ENCODE data around the gene SAPCD2. TPM values are rescaled to one million over a fixed set of nuclear protein-coding genes. Genes with fewer than 3 reads are reported as not detected.

The SAPCD2 gene
- polyA plus RNA-seq, 1 donor (not counting 4 experiments of a cell fraction or from before 2014, with no cell fraction given): 1.6 TPM

- dilution Hi-C loops (cut with MboI; ENCODE audit: extremely low pct_ligation_motif_present, low sequenced_read_pairs): no loop called here
These were observed 38.4 kb upstream of the SAPCD2 start for GRCh38 chr9:137108608-137109249.

GRCh38 chr9:137107982-137108381 lies 37.6 kb upstream of the SAPCD2 start:
- H2AFZ ChIP-seq (ENCODE audit: control insufficient read depth, low read length): no peak overlapping the region
- H3K4me2 ChIP-seq (ENCODE audit: control insufficient read depth, extremely low read depth, insufficient read depth, low read depth, low read length): no peak overlapping the region
- no peak overlapping the region for H3K27ac ChIP-seq (ENCODE audit: control insufficient read depth, insufficient read depth, low read length)
- H3K4me3 ChIP-seq (ENCODE audit: control insufficient read depth in 2 of 3, extremely low read depth in 1 of 3, insufficient read depth in 2 of 3, low read depth in 1 of 3, low read length in 3 of 3): no peak overlapping the region
- no peaks in the 10 kb centered on the region for H3K4me1 ChIP-seq (ENCODE audit: control insufficient read depth, extremely low read depth, insufficient read depth, low read length)
- dilution Hi-C loops (cut with MboI; ENCODE audit: extremely low pct_ligation_motif_present, low sequenced_read_pairs): no loop called here
- H3K9me1 ChIP-seq (ENCODE audit: control insufficient read depth, extremely low read depth, insufficient read depth, low read length): no peaks in the 10 kb centered on the region
- no peaks in the 10 kb centered on the region for H3K27me3 ChIP-seq (ENCODE audit: control insufficient read depth, extremely low read depth, insufficient read depth, low read length)
- H3K36me3 ChIP-seq (ENCODE audit: control insufficient read depth in 2 of 2, extremely low read depth in 1 of 2, insufficient read depth in 2 of 2, low read length in 2 of 2): peaks cover 14% of the 10 kb centered on the region in 2 experiments
- no peaks in the 10 kb centered on the region for H4K20me1 ChIP-seq (ENCODE audit: control insufficient read depth, extremely low read depth, insufficient read depth, low read length)
- DNase-seq (ENCODE audit: low read depth, low spot score) (no peak), FAIRE-seq (no peak)
- H3K79me2 ChIP-seq (ENCODE audit: control insufficient read depth, insufficient read depth, low read length): peaks cover 1% of the 10 kb centered on the region
- TF ChIP-seq, protein P1, sequence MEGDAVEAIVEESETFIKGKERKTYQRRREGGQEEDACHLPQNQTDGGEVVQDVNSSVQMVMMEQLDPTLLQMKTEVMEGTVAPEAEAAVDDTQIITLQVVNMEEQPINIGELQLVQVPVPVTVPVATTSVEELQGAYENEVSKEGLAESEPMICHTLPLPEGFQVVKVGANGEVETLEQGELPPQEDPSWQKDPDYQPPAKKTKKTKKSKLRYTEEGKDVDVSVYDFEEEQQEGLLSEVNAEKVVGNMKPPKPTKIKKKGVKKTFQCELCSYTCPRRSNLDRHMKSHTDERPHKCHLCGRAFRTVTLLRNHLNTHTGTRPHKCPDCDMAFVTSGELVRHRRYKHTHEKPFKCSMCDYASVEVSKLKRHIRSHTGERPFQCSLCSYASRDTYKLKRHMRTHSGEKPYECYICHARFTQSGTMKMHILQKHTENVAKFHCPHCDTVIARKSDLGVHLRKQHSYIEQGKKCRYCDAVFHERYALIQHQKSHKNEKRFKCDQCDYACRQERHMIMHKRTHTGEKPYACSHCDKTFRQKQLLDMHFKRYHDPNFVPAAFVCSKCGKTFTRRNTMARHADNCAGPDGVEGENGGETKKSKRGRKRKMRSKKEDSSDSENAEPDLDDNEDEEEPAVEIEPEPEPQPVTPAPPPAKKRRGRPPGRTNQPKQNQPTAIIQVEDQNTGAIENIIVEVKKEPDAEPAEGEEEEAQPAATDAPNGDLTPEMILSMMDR (optimal IDR thresholded peaks at IDR 0.05 in 1 of 3, IDR thresholded peaks at IDR 0.05 in 1 of 3, conservative IDR thresholded peaks at IDR 0.05 in 1 of 3; ENCODE audit: extremely low read depth in 1 of 3, insufficient read depth in 2 of 3, low read length in 3 of 3): no peak
- TF ChIP-seq EZH2 (IDR thresholded peaks at IDR 0.05; ENCODE audit: low read length): no peak
- peaks cover 5% of the 10 kb centered on the region for H3K9me3 ChIP-seq (ENCODE audit: control insufficient read depth, low read depth, low read length)
- no peak overlapping the region for H3K9ac ChIP-seq (ENCODE audit: control insufficient read depth, extremely low read depth, insufficient read depth, low read length)

More at GRCh38 chr9:137108608-137109249, 38.4 kb upstream of the SAPCD2 start:
- no peaks in the 10 kb centered on the region for H4K20me1 ChIP-seq (ENCODE audit: control insufficient read depth, extremely low read depth, insufficient read depth, low read length)
- H3K4me2 ChIP-seq (ENCODE audit: control insufficient read depth, extremely low read depth, insufficient read depth, low read depth, low read length): no peak overlapping the region
- H3K79me2 ChIP-seq (ENCODE audit: control insufficient read depth, insufficient read depth, low read length): no peaks in the 10 kb centered on the region
- TF ChIP-seq, protein P1 (optimal IDR thresholded peaks at IDR 0.05 in 1 of 3, IDR thresholded peaks at IDR 0.05 in 1 of 3, conservative IDR thresholded peaks at IDR 0.05 in 1 of 3; ENCODE audit: extremely low read depth in 1 of 3, insufficient read depth in 2 of 3, low read length in 3 of 3): no peak
- TF ChIP-seq EZH2 (IDR thresholded peaks at IDR 0.05; ENCODE audit: low read length): no peak
- FAIRE-seq: no peak
- H2AFZ ChIP-seq (ENCODE audit: control insufficient read depth, low read length): no peak overlapping the region
- H3K9ac ChIP-seq (ENCODE audit: control insufficient read depth, extremely low read depth, insufficient read depth, low read length): no peak overlapping the region
- no peaks in the 10 kb centered on the region for H3K9me3 ChIP-seq (ENCODE audit: control insufficient read depth, low read depth, low read length)
- H3K27me3 ChIP-seq (ENCODE audit: control insufficient read depth, extremely low read depth, insufficient read depth, low read length): no peaks in the 10 kb centered on the region
- H3K4me1 ChIP-seq (ENCODE audit: control insufficient read depth, extremely low read depth, insufficient read depth, low read length): no peaks in the 10 kb centered on the region
- H3K36me3 ChIP-seq (ENCODE audit: control insufficient read depth in 2 of 2, extremely low read depth in 1 of 2, insufficient read depth in 2 of 2, low read length in 2 of 2): peaks cover 6 to 12% of the 10 kb centered on the region in 2 experiments
- DNase-seq (ENCODE audit: low read depth, low spot score): no peak
- no peaks in the 10 kb centered on the region for H3K9me1 ChIP-seq (ENCODE audit: control insufficient read depth, extremely low read depth, insufficient read depth, low read length)
- H3K27ac ChIP-seq (ENCODE audit: control insufficient read depth, insufficient read depth, low read length): no peak overlapping the region
- H3K4me3 ChIP-seq (ENCODE audit: control insufficient read depth in 2 of 3, extremely low read depth in 1 of 3, insufficient read depth in 2 of 3, low read depth in 1 of 3, low read length in 3 of 3): no peak overlapping the region
